Caco-2 (cell line): ENCODE results near the gene PIGP. TPM values are rescaled to one million over a fixed set of nuclear protein-coding genes. Genes with fewer than 3 reads are reported as not detected.
A peak's percentile ranks its signal among the peaks of the same experiment; 100 is the strongest.

Experiments
- BruUV-seq: library from RNA; stranded (reverse); fragments of 400-500 nt; replicated peaks from 2 replicates; lab custom pipeline; 2021; lab: Mats Ljungman, UMichigan
- CTCF ChIA-PET: fragments of 300-600 bp; sonication (Branson Sonifier 250); formaldehyde crosslinking; loops from one replicate; lab custom pipeline; 2022; ENCODE audit warnings: antibody characterized with exemption; lab: Charles Lee
- POLR2A ChIA-PET: fragments of 300-600 bp; sonication (Branson Sonifier 250); formaldehyde crosslinking; loops from one replicate; lab custom pipeline; 2022; ENCODE audit warnings: antibody characterized with exemption; lab: Charles Lee
- DNase-seq, 2 experiments: peaks; one replicate each; pipeline versions ENCODE4 v3.0.0 to v3.0.0-alpha.2; 2020 to 2022
- H3K27me3 ChIP-seq: replicated peaks from 2 replicates; pipeline ENCODE4 v1.6.0; 2011; ENCODE audit warnings: low read length; ENCODE audit not compliant: control insufficient read depth, insufficient read depth
- H3K36me3 ChIP-seq: 2 replicates; pipeline ENCODE4 v1.5.1; 2011; ENCODE audit warnings: low read length; ENCODE audit not compliant: control insufficient read depth, insufficient read depth
- H3K4me1 ChIP-seq: fragments of 250-450 bp; sonication (Bioruptor Pico); 2 replicates; pipeline ENCODE4 v1.5.1; 2020; ENCODE audit warnings: mild to moderate bottlenecking
- H3K4me3 ChIP-seq: 2 replicates; pipeline ENCODE4 v1.5.1; 2011; ENCODE audit warnings: low read depth, mild to moderate bottlenecking, control low read depth, low read length
- H3K9me3 ChIP-seq: fragments of 250-450 bp; sonication (Bioruptor Pico); 2 replicates; pipeline ENCODE4 v1.5.1; 2020; ENCODE audit warnings: mild to moderate bottlenecking, moderate library complexity
- H3K27ac Mint-ChIP-seq: one replicate; pipeline ENCODE4 v1.8.0; 2022; ENCODE audit warnings: mixed read lengths; ENCODE audit not compliant: unreplicated experiment
- H3K27me3 Mint-ChIP-seq: one replicate; pipeline ENCODE4 v1.8.0; 2022; ENCODE audit warnings: mixed read lengths; ENCODE audit not compliant: insufficient read depth, unreplicated experiment
- H3K36me3 Mint-ChIP-seq: one replicate; pipeline ENCODE4 v1.8.0; 2022; ENCODE audit warnings: mild to moderate bottlenecking, mixed read lengths; ENCODE audit not compliant: insufficient read depth, unreplicated experiment
- H3K4me1 Mint-ChIP-seq: one replicate; pipeline ENCODE4 v1.8.0; 2022; ENCODE audit warnings: low read depth, mixed read lengths; ENCODE audit not compliant: unreplicated experiment
- H3K4me3 Mint-ChIP-seq: one replicate; pipeline ENCODE4 v1.8.0; 2022; ENCODE audit warnings: mild to moderate bottlenecking, moderate library complexity, mixed read lengths; ENCODE audit not compliant: unreplicated experiment
- H3K9me3 Mint-ChIP-seq: one replicate; pipeline ENCODE4 v1.8.0; 2022; ENCODE audit warnings: mixed read lengths; ENCODE audit not compliant: unreplicated experiment
- CTCF ChIP-seq, 2 experiments: fragments of 200-600 bp in 1 of 2; IDR thresholded peaks; 1 replicate in 1 of 2; 2 replicates in 1 of 2; pipeline versions ENCODE4 v1.5.1 to v1.8.0; 2011 to 2022; ENCODE audit warnings: antibody characterized with exemption in 1 of 2, control low read depth in 1 of 2, inconsistent platforms in 1 of 2, low read depth in 1 of 2, low read length in 1 of 2, mild to moderate bottlenecking in 1 of 2, moderate library complexity in 1 of 2; ENCODE audit not compliant: insufficient read depth in 1 of 2, severe bottlenecking in 1 of 2, unreplicated experiment in 1 of 2
- intact Hi-C: fragments of 100-400 bp; cut with micrococcal nuclease; formaldehyde crosslinking; loops from one replicate; pipeline ENCODE4 v1.10.0; 2022; ENCODE audit not compliant: unreplicated experiment
- total RNA-seq: library from RNA; stranded (reverse); gene quantifications from 2 replicates; pipeline ENCODE4 v1.2.3, GENCODE V29; 2022

The PIGP gene
- total RNA-seq, 1 experiment from 2014 or later = 23.4 TPM

DNA sequence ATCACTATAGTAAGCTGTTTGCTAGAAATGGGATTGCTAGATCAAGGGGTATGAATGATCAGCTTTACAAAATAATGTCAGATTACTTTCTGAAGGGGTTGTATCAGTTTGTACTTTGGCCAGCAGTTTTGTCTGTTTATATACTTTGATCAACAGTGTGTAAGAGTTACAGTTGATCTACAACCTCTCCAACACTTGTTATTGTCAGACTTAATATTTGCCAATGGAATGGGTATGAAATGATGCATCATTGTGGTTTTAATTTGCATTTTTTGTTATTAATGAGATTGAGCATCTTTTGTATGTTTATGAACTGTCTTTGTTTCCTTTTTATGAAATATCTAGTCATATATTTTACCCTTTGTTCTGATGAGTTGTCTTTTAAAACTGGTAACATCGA is 4.5 kb upstream of the PIGP start:
- no peaks in the 10 kb centered on the region for H3K4me1 ChIP-seq
- H3K4me3 ChIP-seq = no peak overlapping the region
- Mint-ChIP-seq H3K4me1 (peaks cover 7% of the 10 kb centered on the region), H3K36me3 (peaks cover 15% of the 10 kb centered on the region), H3K4me3 (no peak overlapping the region), H3K27me3 (no peaks in the 10 kb centered on the region), H3K27ac (no peak overlapping the region), H3K9me3 (no peaks in the 10 kb centered on the region)
- no TSS peak for BruUV-seq
- H3K27me3 ChIP-seq = no peaks in the 10 kb centered on the region
- no peak for DNase-seq
- ChIA-PET CTCF (no interaction called here), POLR2A (no interaction called here)
- no peaks in the 10 kb centered on the region for H3K36me3 ChIP-seq
- intact Hi-C loops = no loop called here
- TF ChIP-seq CTCF (IDR thresholded peaks at IDR 0.05; ENCODE audit: insufficient read depth in 1 of 2, low read depth in 1 of 2, low read length in 1 of 2, severe bottlenecking in 1 of 2, unreplicated experiment in 1 of 2) = no peak
- no peaks in the 10 kb centered on the region; the same call in 1 of the 2 replicates for H3K9me3 ChIP-seq

GRCh38 chr21:37076087-37076850 is 3.4 kb upstream of the PIGP start:
- no peak overlapping the region for H3K4me3 Mint-ChIP-seq
- no peak for DNase-seq
- no peaks in the 10 kb centered on the region for H3K27me3 Mint-ChIP-seq
- ChIA-PET CTCF (no interaction called here), POLR2A (no interaction called here)
- H3K27ac Mint-ChIP-seq = no peak overlapping the region
- Histone ChIP-seq H3K4me1 (peaks cover 6% of the 10 kb centered on the region; the same call in 1 of the 2 replicates), H3K27me3 (no peaks in the 10 kb centered on the region), H3K9me3 (no peaks in the 10 kb centered on the region; the same call in 1 of the 2 replicates), H3K4me3 (no peak overlapping the region), H3K36me3 (no peaks in the 10 kb centered on the region)
- peaks cover 18% of the 10 kb centered on the region for H3K36me3 Mint-ChIP-seq
- intact Hi-C loops = no loop called here
- BruUV-seq = no TSS peak
- no peak for TF ChIP-seq CTCF (IDR thresholded peaks at IDR 0.05; ENCODE audit: insufficient read depth in 1 of 2, low read depth in 1 of 2, low read length in 1 of 2, severe bottlenecking in 1 of 2, unreplicated experiment in 1 of 2)
- H3K4me1 Mint-ChIP-seq = peaks cover 16% of the 10 kb centered on the region
- H3K9me3 Mint-ChIP-seq = no peaks in the 10 kb centered on the region

DNA sequence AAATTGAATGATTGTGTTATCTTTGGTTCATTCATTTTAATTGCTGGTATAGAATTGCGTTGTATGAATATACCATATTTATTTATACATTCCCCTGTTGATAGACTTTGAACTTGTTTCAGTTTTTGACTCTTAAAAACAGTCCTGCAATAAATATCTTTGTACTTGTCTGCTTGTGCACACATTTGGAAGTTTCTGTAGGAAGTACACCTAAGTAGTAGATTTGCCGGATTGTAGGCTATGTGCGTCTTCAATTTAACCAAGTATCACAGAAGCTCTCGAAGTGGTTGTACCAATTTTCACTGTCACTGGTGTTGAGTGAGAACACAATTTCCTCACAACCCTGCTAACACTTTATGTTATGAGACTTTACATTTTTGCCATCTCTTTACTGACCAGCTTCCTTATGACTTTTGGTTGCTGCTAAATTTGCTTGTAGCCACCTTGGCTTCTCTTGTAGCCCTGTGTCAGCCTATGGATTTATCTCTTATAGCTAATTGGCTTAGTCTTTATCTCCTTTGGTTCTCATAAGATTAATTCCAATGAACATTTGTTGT is 2.4 kb upstream of the PIGP start:
- Mint-ChIP-seq H3K36me3 (peaks cover 18% of the 10 kb centered on the region), H3K4me1 (peaks cover 26% of the 10 kb centered on the region), H3K27me3 (no peaks in the 10 kb centered on the region), H3K4me3 (peak overlapping the region; percentile 98), H3K9me3 (no peaks in the 10 kb centered on the region), H3K27ac (no peak overlapping the region)
- peaks cover 9% of the 10 kb centered on the region; the same call in 1 of the 2 replicates for H3K4me1 ChIP-seq
- H3K9me3 ChIP-seq = no peaks in the 10 kb centered on the region; the same call in 1 of the 2 replicates
- TF ChIP-seq CTCF (IDR thresholded peaks at IDR 0.05; ENCODE audit: insufficient read depth in 1 of 2, low read depth in 1 of 2, low read length in 1 of 2, severe bottlenecking in 1 of 2, unreplicated experiment in 1 of 2) = no peak
- BruUV-seq = TSS peak; percentile 28
- no peak for DNase-seq
- no peaks in the 10 kb centered on the region for H3K36me3 ChIP-seq
- no peaks in the 10 kb centered on the region for H3K27me3 ChIP-seq
- intact Hi-C loops = no loop called here
- ChIA-PET POLR2A (interaction anchor here (0.5 kb wide), 1 partner anchor 756 kb away, joined by 5 read pairs; no protein-coding TSS in a partner anchor), CTCF (no interaction called here)
- no peak overlapping the region for H3K4me3 ChIP-seq
